Ascending aorta (tissue), 2 donors: ENCODE measurements around the gene ZNF319. TPM values are rescaled to one million over a fixed set of nuclear protein-coding genes. Genes with fewer than 3 reads are reported as not detected.

ENCODE experiments used
- DNase-seq, 2 donors: peaks; one replicate each; pipeline ENCODE4 v3.0.0-alpha.2; 2019; ENCODE audit warnings: low spot score in 2 of 2
- H3K27ac ChIP-seq, 2 donors: fragments of 200-600 bp; sonication (generic); one replicate each; pipeline ENCODE4 v1.5.1; 2016 to 2017; ENCODE audit warnings: mild to moderate bottlenecking in 1 of 2
- H3K27me3 ChIP-seq: fragments of 200-600 bp; sonication (generic); one replicate; pipeline ENCODE4 v1.5.1; 2017
- H3K36me3 ChIP-seq, 2 donors: fragments of 200-600 bp; sonication (generic); one replicate each; pipeline ENCODE4 v1.5.1; 2016
- H3K4me1 ChIP-seq, 2 donors: fragments of 200-600 bp; sonication (generic); one replicate each; pipeline ENCODE4 v1.5.1; 2016 to 2017; ENCODE audit warnings: mild to moderate bottlenecking in 1 of 2
- H3K4me3 ChIP-seq, 2 donors: fragments of 200-600 bp; sonication (generic); one replicate each; pipeline ENCODE4 v1.5.1; 2016 to 2017; ENCODE audit warnings: mild to moderate bottlenecking in 1 of 2
- H3K9me3 ChIP-seq, 2 donors: fragments of 200-600 bp; sonication (generic); one replicate each; pipeline ENCODE4 v1.5.1; 2016
- intact Hi-C: fragments of 100-400 bp; cut with DNase I; formaldehyde crosslinking; loops from one replicate; pipeline ENCODE4 v1.15.1; 2023
- total RNA-seq: library from RNA; depleted of rRNA; stranded (reverse); fragments of >200 nt; gene quantifications from one replicate; pipeline ENCODE4 v1.1.0, GENCODE V29; 2016
- TF ChIP-seq, protein P1 (sequence below), 3 experiments: fragments of 200-600 bp in 2 of 3; fragments of 450-650 bp in 1 of 3; sonication (generic) in 2 of 3; IDR thresholded peaks; one replicate each; pipeline ENCODE4 v1.5.1; 2016 to 2019; ENCODE audit warnings: antibody characterized with exemption in 3 of 3, mild to moderate bottlenecking in 1 of 3, moderate library complexity in 1 of 3

ZNF319 gene
- total RNA-seq, 1 donor from 2014 or later, result 17.5 TPM

DNA sequence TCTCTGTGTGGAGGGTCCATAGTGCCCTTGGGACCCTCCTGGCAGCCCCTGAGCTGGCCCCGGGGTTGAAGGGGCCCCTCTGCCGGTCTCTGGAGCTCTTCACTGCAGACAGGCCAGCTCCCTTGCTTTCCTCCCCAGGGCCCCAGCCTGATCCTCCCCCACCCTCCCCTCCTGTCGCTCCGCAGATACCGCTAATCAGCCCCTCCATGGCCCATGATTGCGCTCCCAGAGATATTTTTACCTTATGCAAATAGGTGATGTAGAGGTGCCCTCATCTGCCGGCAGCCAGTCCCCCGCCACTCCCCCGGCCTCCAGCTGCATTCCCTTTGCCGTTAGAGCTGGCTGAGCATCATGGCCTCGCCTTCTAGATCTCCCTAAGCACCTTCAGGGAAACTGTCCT is 34.3 kb upstream of the ZNF319 start:
- Histone ChIP-seq H3K27me3 (no peaks in the 10 kb centered on the region), H3K4me3 (no peak overlapping the region), H3K9me3 (no peaks in the 10 kb centered on the region), H3K27ac (no peak overlapping the region), H3K36me3 (no peaks in the 10 kb centered on the region), H3K4me1 (no peaks in the 10 kb centered on the region)
- intact Hi-C loops, result no loop called here
- DNase-seq, result no peak
- TF ChIP-seq, protein P1, sequence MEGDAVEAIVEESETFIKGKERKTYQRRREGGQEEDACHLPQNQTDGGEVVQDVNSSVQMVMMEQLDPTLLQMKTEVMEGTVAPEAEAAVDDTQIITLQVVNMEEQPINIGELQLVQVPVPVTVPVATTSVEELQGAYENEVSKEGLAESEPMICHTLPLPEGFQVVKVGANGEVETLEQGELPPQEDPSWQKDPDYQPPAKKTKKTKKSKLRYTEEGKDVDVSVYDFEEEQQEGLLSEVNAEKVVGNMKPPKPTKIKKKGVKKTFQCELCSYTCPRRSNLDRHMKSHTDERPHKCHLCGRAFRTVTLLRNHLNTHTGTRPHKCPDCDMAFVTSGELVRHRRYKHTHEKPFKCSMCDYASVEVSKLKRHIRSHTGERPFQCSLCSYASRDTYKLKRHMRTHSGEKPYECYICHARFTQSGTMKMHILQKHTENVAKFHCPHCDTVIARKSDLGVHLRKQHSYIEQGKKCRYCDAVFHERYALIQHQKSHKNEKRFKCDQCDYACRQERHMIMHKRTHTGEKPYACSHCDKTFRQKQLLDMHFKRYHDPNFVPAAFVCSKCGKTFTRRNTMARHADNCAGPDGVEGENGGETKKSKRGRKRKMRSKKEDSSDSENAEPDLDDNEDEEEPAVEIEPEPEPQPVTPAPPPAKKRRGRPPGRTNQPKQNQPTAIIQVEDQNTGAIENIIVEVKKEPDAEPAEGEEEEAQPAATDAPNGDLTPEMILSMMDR (IDR thresholded peaks at IDR 0.05), result no peak

DNA sequence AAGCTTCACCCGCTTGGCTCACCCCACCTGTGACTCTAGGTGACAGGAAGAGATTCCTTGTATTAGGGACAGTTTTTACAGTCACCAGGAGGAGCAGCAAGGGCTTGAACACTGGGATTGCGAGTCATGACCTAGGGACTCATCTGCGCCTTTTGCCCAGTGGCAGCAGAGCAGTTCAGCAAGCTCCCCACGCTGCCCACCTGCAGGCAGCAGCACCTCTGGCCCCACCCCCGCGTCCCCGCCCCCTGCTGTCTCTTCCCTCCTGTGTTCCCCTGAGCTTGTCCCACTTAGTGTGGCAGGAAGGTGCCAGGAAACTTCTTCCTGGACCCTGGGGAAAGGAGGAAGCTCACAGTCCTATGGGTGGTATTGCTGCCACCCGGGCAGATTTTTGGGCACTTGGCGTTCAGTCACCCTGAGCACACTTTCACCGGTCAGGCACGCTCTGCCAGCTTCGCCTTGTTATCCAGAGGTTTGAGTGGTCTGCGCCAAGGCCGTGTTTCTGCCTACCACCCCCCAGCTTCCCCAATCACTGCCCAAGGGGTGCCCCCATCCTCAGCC is 33.7 kb upstream of the ZNF319 start:
- H3K27me3 ChIP-seq, result no peaks in the 10 kb centered on the region
- no peak overlapping the region for H3K27ac ChIP-seq
- H3K36me3 ChIP-seq, result no peaks in the 10 kb centered on the region
- TF ChIP-seq, protein P1 (IDR thresholded peaks at IDR 0.05), result no peak
- no peaks in the 10 kb centered on the region for H3K9me3 ChIP-seq
- intact Hi-C loops, result no loop called here
- no peak for DNase-seq
- H3K4me1 ChIP-seq, result no peaks in the 10 kb centered on the region
- no peak overlapping the region for H3K4me3 ChIP-seq

DNA sequence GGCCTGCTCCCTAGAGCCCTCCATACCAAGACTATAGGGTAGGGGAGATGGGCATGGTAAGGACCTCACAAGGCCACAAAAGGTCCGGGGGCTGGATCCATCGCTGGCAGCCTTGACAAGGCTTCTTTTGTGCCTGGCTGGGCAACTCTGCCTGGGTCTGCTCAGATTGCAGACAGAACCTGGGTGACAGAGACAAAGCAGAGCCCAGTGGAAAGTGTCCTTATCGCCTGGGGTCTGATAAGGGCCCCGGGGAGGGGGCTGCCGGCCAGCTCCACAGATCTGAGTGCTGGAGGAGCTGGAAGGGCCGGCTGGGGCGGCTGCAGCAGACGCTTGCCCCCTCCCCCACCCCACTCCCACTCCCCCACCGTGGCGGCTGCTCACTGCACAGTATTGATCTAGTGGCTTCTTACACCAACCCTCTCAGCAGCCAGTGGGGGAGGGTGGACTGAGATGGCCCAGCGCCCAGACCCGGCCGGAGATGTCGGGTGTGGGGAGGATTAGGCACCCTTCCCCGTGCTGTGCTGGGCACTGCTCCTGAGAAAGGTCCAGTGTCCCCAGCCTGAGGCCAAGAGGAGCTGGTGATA is 32.3 kb upstream of the ZNF319 start:
- no peaks in the 10 kb centered on the region for H3K36me3 ChIP-seq
- H3K9me3 ChIP-seq, result no peaks in the 10 kb centered on the region
- H3K4me1 ChIP-seq, result no peaks in the 10 kb centered on the region
- intact Hi-C loops, result no loop called here
- TF ChIP-seq, protein P1 (IDR thresholded peaks at IDR 0.05), result no peak
- no peak overlapping the region for H3K4me3 ChIP-seq
- DNase-seq, result no peak
- no peaks in the 10 kb centered on the region for H3K27me3 ChIP-seq
- H3K27ac ChIP-seq, result no peak overlapping the region

DNA sequence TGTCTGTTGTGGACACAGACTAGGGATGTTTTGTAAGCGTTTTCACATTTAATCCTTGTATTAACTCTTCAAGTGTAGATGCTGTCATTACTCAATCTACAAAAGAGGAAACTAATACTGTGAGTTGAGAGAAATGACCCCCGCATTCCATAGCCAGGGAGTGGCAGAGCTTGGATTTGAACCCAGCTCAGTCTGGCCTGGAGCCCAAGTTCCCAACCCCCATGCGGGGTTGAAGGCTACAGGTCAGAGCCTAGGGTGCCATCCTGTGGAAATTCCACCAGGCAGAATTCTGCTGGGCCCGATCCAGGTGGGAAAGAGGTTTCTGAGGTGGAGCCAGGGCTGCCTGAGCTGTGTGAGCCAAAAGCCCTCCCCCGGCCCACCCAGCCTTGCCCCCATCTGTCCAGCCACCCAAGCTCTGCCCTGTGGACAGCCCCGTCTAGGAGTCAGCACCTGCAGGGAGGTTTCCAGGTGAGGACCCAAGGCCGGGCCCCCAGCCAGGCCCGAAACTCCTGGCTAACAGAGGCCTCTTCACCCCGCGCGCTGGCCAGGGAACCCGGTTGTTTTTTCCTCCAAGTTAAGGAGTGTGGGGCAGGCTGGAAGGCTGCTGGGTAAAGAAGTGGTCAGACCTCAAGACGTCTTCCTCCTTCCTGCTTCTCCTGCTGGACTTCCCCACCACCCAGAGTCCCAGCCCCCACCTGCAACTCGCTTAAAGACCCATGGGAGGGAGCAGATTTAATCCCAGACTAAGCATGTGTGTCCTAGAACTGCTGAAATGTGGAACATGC is 30.7 kb upstream of the ZNF319 start:
- TF ChIP-seq, protein P1 (IDR thresholded peaks at IDR 0.05), result no peak
- DNase-seq, result no peak
- H3K9me3 ChIP-seq, result no peaks in the 10 kb centered on the region
- no peak overlapping the region for H3K4me3 ChIP-seq
- intact Hi-C loops, result no loop called here
- no peaks in the 10 kb centered on the region for H3K27me3 ChIP-seq
- no peak overlapping the region for H3K27ac ChIP-seq
- H3K36me3 ChIP-seq, result no peaks in the 10 kb centered on the region
- peaks cover 3 to 10% of the 10 kb centered on the region in 2 donors for H3K4me1 ChIP-seq

DNA sequence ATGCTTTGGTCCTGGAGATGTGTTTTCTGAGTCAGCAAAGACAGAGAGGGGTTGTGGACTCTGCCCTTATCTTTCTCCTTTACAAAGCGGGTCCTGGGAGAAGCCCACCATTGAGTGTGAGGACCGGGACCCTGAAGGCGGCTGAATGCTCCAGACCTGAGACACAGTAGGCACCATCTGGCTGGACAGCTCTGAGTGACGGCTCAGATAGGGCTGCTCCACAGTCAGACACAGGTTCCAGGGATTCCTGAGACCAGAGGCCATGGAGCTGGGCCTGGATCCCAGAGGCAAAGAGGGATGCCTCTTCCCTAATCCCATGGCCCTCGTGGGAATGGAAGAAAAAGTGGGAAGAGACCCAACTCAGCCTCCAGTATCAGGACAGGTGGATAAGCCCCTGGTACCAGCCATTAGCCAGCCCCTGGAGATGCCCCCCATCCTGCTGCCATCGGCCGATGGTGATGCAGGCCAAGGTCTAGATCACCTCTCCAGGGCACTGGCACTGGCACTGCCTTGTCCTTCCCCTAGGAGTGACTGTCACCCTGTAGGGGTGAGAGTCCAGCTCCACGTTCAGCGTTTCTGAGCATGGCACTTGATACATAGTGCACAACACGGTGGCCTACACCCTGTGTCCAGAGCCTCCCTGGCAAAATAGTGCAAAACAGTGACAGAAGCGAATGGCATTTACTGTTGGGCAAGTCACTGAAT is 29.8 kb upstream of the ZNF319 start:
- Histone ChIP-seq H3K4me1 (peaks cover 3 to 10% of the 10 kb centered on the region in 2 donors), H3K4me3 (no peak overlapping the region), H3K36me3 (no peaks in the 10 kb centered on the region), H3K27me3 (no peaks in the 10 kb centered on the region), H3K9me3 (no peaks in the 10 kb centered on the region), H3K27ac (no peak overlapping the region)
- TF ChIP-seq, protein P1 (IDR thresholded peaks at IDR 0.05), result no peak
- intact Hi-C loops, result no loop called here
- no peak for DNase-seq
